AG04449 (cell line): ENCODE measurements around the gene ARHGEF4.

Experiments used
- CTCF ChIA-PET: fragments of 350-600 bp; formaldehyde crosslinking; extraction: SDS; loops from one replicate; lab custom pipeline; 2021; ENCODE audit warnings: antibody characterized with exemption; lab: Yijun Ruan, JAX
- POLR2A ChIA-PET: fragments of 400-600, 350-600 bp; formaldehyde crosslinking; extraction: SDS; loops from one replicate; lab custom pipeline; 2020; ENCODE audit warnings: antibody characterized with exemption, inconsistent platforms; lab: Yijun Ruan, JAX
- DNase-seq: peaks from one replicate; pipeline ENCODE4 v3.0.0-alpha.2; 2010; ENCODE audit warnings: low read depth, low spot score
- H3K4me3 ChIP-seq: 2 replicates; pipeline ENCODE4 v1.5.1; 2011; ENCODE audit warnings: low read depth, mild to moderate bottlenecking, control low read depth, low read length
- TF ChIP-seq, protein P1 (sequence below): IDR thresholded peaks from one replicate; pipeline ENCODE4 v1.5.1; 2011; ENCODE audit warnings: mild to moderate bottlenecking, moderate library complexity, low read length, control low read depth, inconsistent platforms; ENCODE audit not compliant: insufficient read depth; ENCODE audit errors: missing control alignments

ARHGEF4 gene

DNA sequence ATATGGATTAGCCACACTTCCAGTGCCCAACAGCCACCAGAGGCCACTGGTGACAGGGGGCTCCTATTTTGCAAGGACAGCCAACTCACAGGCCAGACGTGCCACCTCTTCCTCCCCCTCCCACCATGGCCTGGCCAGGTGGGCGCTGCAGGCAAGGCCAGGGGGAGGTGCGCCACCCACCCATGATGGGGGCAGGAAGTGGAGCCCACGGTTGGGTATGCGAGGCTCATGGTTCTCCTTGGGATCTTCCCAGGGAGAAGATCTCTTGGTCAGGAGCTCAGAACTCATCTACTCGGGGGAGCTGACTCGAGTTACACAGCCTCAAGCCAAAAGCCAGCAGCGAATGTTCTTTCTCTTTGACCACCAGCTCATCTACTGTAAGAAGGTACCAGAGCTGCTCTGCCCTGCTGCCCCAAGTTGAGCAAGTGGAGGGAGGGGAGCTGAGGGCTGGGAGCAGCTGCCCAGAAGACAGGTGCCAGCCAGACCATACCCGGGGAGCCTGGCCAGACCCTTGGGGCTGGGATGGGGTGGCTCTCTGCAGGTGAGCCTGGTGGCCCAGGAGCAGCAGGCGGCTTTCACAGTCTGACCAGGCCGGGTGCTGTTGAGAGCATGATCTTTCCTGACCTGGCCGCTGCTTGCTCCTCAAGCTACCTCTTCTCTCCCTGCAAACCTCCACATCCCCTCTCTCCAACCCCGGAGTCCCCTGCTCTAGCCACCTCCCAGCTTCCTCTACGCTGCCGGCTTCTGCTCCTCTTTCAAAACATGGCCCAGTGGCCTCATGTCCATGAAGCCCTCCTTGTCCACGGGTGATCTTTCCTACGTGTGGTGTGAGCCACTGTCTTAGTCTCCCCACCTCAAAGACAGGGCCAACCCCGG, 206.7 kb downstream of the ARHGEF4 start:
- H3K4me3 ChIP-seq, result no peak overlapping the region
- ChIA-PET CTCF (no interaction called here), POLR2A (no interaction called here)
- TF ChIP-seq, protein P1, sequence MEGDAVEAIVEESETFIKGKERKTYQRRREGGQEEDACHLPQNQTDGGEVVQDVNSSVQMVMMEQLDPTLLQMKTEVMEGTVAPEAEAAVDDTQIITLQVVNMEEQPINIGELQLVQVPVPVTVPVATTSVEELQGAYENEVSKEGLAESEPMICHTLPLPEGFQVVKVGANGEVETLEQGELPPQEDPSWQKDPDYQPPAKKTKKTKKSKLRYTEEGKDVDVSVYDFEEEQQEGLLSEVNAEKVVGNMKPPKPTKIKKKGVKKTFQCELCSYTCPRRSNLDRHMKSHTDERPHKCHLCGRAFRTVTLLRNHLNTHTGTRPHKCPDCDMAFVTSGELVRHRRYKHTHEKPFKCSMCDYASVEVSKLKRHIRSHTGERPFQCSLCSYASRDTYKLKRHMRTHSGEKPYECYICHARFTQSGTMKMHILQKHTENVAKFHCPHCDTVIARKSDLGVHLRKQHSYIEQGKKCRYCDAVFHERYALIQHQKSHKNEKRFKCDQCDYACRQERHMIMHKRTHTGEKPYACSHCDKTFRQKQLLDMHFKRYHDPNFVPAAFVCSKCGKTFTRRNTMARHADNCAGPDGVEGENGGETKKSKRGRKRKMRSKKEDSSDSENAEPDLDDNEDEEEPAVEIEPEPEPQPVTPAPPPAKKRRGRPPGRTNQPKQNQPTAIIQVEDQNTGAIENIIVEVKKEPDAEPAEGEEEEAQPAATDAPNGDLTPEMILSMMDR, result no peak
- no peak for DNase-seq

DNA sequence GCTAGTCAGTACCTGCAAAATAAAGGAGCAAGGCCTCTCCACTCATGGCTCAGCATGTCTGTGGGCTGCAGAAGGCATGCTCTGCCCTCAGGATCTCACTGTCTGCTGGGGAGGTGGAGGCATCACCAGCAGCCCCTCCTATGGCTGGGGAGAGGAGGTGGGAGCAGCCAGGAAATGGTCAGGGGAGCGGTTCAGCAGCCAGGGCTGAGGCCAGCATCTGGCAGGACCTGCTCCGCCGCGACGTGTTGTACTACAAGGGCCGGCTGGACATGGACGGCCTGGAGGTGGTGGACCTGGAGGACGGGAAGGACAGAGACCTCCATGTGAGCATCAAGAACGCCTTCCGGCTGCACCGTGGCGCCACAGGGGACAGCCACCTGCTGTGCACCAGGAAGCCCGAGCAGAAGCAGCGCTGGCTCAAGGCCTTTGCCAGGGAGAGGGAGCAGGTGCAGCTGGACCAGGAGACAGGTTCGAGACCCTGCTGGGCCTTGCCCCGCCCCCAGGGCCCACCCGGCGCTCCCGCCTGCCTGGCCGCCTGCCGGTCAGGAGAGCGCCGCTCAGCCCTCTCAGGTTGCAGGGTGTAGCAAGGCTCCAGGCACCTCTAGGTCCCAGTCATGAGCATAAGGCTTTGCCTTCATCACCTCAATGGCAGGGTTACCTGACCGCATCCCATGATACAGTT, 207.5 kb downstream of the ARHGEF4 start:
- POLR2A ChIA-PET, result no interaction called here
- DNase-seq, result no peak
- CTCF ChIA-PET, result no interaction called here
- TF ChIP-seq, protein P1, result no peak
- no peak overlapping the region for H3K4me3 ChIP-seq

DNA sequence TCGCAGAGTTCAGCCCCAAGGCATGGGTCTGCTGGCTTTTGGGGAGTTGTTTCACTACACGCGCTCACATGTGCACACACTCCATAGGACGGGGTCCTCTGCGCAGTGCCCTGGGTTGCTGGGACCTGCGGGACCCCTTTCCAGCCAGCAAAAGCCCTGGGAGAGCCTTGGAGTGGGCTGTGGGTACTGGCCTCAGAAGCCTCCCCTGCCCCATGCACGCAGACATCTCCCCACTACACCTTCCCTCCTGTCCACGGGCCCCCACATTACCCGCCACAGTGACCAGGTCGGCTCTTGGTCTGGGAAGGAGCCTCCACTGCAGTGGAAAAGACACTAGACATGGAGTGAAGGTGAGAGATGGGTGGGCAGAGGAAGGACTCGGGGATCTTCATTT, 208.0 kb downstream of the ARHGEF4 start:
- H3K4me3 ChIP-seq, result no peak overlapping the region
- CTCF ChIA-PET, result no interaction called here
- TF ChIP-seq, protein P1, result no peak
- no peak for DNase-seq
- POLR2A ChIA-PET, result no interaction called here

DNA sequence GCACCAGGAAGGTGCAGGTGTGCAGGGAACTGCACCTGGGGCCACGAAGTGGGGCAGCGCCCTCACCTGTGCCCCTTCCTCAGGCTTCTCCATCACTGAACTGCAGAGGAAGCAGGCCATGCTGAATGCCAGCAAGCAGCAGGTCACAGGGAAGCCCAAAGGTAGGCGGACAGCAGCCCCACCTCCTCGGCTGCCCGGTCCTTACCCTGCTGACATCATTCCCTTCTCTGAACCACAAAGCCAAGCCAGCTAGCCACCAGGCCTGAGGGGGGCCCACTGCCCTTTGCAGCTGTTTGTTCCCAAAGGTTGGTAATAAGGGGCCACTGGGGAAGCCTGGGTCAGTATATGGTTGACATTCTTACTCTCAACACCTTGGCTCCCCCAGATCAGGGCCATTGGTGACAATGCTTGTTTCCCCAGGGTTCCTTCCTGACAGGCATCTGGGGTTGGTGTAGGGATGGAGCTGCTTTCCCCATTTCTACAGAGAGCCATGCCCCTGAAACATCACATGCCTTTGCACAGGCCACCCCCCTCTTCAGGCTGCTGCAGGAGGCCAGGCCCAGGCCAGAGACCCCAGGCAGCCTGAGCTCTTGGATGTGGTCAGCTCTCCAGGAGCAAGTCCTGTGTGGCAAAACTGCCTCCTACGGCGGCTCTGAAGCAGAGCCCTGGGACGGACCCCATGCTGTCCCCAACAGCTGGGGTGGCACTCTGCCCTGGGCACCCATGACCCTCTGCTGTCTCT, 208.7 kb downstream of the ARHGEF4 start:
- CTCF ChIA-PET, result interaction anchor here (1.1 kb wide), 1 partner anchor 13 kb away, joined by 3 read pairs; no protein-coding TSS in a partner anchor
- H3K4me3 ChIP-seq, result no peak overlapping the region
- POLR2A ChIA-PET, result no interaction called here
- DNase-seq, result no peak
- TF ChIP-seq, protein P1, result no peak

DNA sequence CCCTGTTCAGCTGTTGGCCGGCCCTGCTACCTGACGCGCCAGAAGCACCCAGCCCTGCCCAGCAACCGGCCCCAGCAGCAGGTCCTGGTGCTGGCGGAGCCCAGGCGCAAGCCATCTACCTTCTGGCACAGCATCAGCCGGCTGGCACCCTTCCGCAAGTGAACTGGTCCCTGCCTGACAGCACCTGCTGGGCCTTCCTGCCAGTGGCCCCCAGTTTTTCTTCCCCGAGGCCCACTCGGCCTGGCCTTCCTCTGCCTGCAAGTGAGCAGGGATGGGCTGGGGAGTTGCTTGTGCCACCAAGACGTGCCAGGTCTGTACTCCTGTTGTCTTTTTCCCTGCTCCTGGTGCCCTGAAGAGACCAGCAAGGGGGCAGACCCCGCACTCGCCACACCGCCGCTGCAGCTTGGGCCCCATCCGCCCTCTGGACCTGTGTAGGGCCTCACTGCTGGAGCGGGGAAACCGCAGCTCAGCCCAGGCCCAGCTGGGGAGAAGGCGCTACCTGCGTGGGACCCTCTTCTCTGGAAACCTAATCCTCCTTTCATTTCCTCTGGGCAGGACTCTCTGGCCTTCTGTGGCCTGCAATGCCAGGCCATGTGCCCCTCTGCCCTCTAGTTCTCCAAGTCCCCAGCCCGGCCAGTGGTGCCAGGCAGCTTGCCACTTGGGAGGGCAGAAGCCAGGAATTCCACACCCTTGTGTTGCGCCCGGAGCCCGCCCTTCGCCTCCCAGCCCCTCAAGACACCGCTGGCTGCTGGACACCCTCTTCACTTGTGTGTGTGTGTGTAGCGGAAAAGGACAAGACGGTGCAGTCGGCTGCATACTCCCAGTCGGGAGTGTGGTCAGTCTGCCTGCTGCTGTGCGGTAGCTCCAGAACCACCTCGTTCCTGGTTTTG, 209.6 kb downstream of the ARHGEF4 start:
- no peak for DNase-seq
- TF ChIP-seq, protein P1, result no peak
- no peak overlapping the region for H3K4me3 ChIP-seq
- ChIA-PET POLR2A (no interaction called here), CTCF (interaction anchor here (1.1 kb wide), 1 partner anchor 12 kb away, joined by 3 read pairs; no protein-coding TSS in a partner anchor)
